ENCODE measurements around the gene PDHX. TPM values are rescaled to one million over a fixed set of nuclear protein-coding genes. Genes with fewer than 3 reads are reported as not detected.

Gene PDHX
- total and polyA plus RNA-seq, 2 of the 4 experiments (the other 2 are of a cell fraction): 19.8 to 26.7 TPM

- no peak; the same call in 1 of the 2 replicates for TF ChIP-seq BHLHE40 (IDR thresholded peaks at IDR 0.05; ENCODE audit: low read depth, low read length)
Measured at GRCh38 chr11:34928268-34928959, 12.0 kb downstream of the PDHX start (continued).

GRCh38 chr11:34928960-34929680 is 12.7 kb downstream of the PDHX start:
- H3K18ac ChIP-seq (ENCODE audit: low read depth, low read length): peak overlapping the region; percentile 80; the same call in 1 of the 2 replicates
- peak overlapping the region; percentile 25 for H2BK5ac ChIP-seq (ENCODE audit: low read depth, low read length, poor library complexity, severe bottlenecking)
- WGBS, 2 experiments (ENCODE audit: extremely low coverage in 2 of 2, insufficient read length in 1 of 2): no CpG with 5 or more reads among the region's 7 CpGs
- H4K8ac ChIP-seq (ENCODE audit: low read depth in 2 of 2, low read length in 2 of 2): peak overlapping the region in 1 of 2 experiments; percentile 65; a peak in 3 of 4 replicates
- no peaks in the 10 kb centered on the region; the same call in 1 of the 2 replicates for H4K20me1 ChIP-seq (ENCODE audit: insufficient read depth, low read length)
- no peak overlapping the region for H3K4me3 ChIP-seq (ENCODE audit: insufficient read depth, low read depth, low read length)
- peak overlapping the region; percentile 40; the same call in 1 of the 2 replicates for H2BK20ac ChIP-seq (ENCODE audit: low read depth, low read length)
- H3K23ac ChIP-seq (ENCODE audit: low read depth, low read length): peak overlapping the region; percentile 43; the same call in 1 of the 2 replicates
- H3K56ac ChIP-seq (ENCODE audit: extremely low read depth, insufficient read depth, low read length): no peak overlapping the region
- peak overlapping the region; percentile 17; the same call in 1 of the 2 replicates for H4K91ac ChIP-seq (ENCODE audit: insufficient read depth, low read depth, low read length)
- ChIA-PET CTCF (interaction anchor here (1.0 kb wide), 1 partner anchor 10 kb away, joined by 3 read pairs; no protein-coding TSS in a partner anchor), POLR2A (ENCODE audit: unreplicated experiment) (interaction anchor here (0.7 to 1.5 kb wide), 2 partner anchors 11 to 211 kb away, joined by 6 to 9 read pairs; no protein-coding TSS in a partner anchor)
- H4K5ac ChIP-seq (ENCODE audit: low read depth, low read length): peak overlapping the region; percentile 25
- H3K4me1 ChIP-seq (ENCODE audit: control insufficient read depth, insufficient read depth, low read length): peaks cover 11% of the 10 kb centered on the region
- no peaks in the 10 kb centered on the region; the same call in 1 of the 2 replicates for H3K36me3 ChIP-seq (ENCODE audit: control insufficient read depth, insufficient read depth, low read length)
- H3K27me3 ChIP-seq (ENCODE audit: control insufficient read depth, insufficient read depth, low read length): no peaks in the 10 kb centered on the region
- no peak overlapping the region for H3K4me2 ChIP-seq (ENCODE audit: low read depth, low read length)
- peaks cover 22 to 45% of the 10 kb centered on the region in 2 experiments for H3K79me1 ChIP-seq (ENCODE audit: low read depth in 1 of 2, low read length in 2 of 2)
- no peaks in the 10 kb centered on the region for H3K9me1 ChIP-seq (ENCODE audit: insufficient read depth, low read length)
- H3K9ac ChIP-seq (ENCODE audit: low read depth, low read length): no peak overlapping the region
- H2AK9ac ChIP-seq (replicated peaks; ENCODE audit: low read depth, low read length, poor library complexity): no peak overlapping the region
- dilution Hi-C loops (cut with HindIII; ENCODE audit: low sequenced_read_pairs, unreplicated experiment): no loop called here
- no peaks in the 10 kb centered on the region for H3K9me3 ChIP-seq (ENCODE audit: control insufficient read depth, insufficient read depth, low read length)
- H2AFZ ChIP-seq (replicated peaks; ENCODE audit: low read length, poor library complexity): no peak overlapping the region
- intact Hi-C loops (cut with micrococcal nuclease): loop anchor here (5.0 to 10.0 kb wide), 4 partner anchors 68 to 376 kb away; no protein-coding TSS in a partner anchor
- no peak overlapping the region for H2BK15ac ChIP-seq (ENCODE audit: low read depth, low read length)
- H3K14ac ChIP-seq (replicated peaks; ENCODE audit: low read depth, low read length): peak overlapping the region; percentile 38
- H3K4ac ChIP-seq (ENCODE audit: low read depth, low read length): peak overlapping the region; percentile 43; the same call in 1 of the 2 replicates
- TF ChIP-seq MAZ (IDR thresholded peaks at IDR 0.05; ENCODE audit: borderline replicate concordance, low read depth, low read length): no peak
- TF ChIP-seq ELK1 (IDR thresholded peaks at IDR 0.05; ENCODE audit: borderline replicate concordance, low read depth, low read length): no peak
- TF ChIP-seq MXI1 (IDR thresholded peaks at IDR 0.05; ENCODE audit: borderline replicate concordance, low read depth, low read length): no peak
- no peak for TF ChIP-seq POLR2A (IDR thresholded peaks at IDR 0.05; ENCODE audit: low read depth, low read length)
- peak; percentile 63; the same call in 1 of the 2 replicates for TF ChIP-seq MAFK (IDR thresholded peaks at IDR 0.05; ENCODE audit: low read depth, low read length)
- no peak for TF ChIP-seq RCOR1 (IDR thresholded peaks at IDR 0.05; ENCODE audit: insufficient replicate concordance, low read length)
- TF ChIP-seq SMC3 (IDR thresholded peaks at IDR 0.05; ENCODE audit: low read depth, low read length): no peak
- TF ChIP-seq NFE2L2 (IDR thresholded peaks at IDR 0.05; ENCODE audit: low read depth, low read length): no peak
- H3K27ac ChIP-seq (ENCODE audit: insufficient read depth, low read length): no peak overlapping the region
- no TSS peak for BruUV-seq (replicated peaks)
- DNase-seq: no peak
- in situ Hi-C loops (cut with MboI; ENCODE audit: low sequenced_read_pairs): no loop called here
- no peak overlapping the region for H2AK5ac ChIP-seq (ENCODE audit: low read depth, low read length)
- no peak overlapping the region for H2BK120ac ChIP-seq (ENCODE audit: low read depth, low read length)
- ATAC-seq (ENCODE audit: low read depth): no peak
